GM18511 (cell line): ENCODE data around the gene IDH1.
"Not testable (repeated sequence)": the region's sequence is repeated elsewhere in the genome, so short reads cannot be mapped to it uniquely, and the experiment has no call there.

ENCODE experiments used
- ATAC-seq: cut with Tn5 transposase; IDR thresholded peaks from one replicate; pipeline ENCODE4 v1.9.1; 2021; ENCODE audit warnings: mild to moderate bottlenecking, moderate library complexity; ENCODE audit not compliant: unreplicated experiment

Gene IDH1

GRCh38 chr2:208256849-208257813, 2.3 kb upstream of the IDH1 start:
- not testable (repeated sequence) for ATAC-seq

DNA sequence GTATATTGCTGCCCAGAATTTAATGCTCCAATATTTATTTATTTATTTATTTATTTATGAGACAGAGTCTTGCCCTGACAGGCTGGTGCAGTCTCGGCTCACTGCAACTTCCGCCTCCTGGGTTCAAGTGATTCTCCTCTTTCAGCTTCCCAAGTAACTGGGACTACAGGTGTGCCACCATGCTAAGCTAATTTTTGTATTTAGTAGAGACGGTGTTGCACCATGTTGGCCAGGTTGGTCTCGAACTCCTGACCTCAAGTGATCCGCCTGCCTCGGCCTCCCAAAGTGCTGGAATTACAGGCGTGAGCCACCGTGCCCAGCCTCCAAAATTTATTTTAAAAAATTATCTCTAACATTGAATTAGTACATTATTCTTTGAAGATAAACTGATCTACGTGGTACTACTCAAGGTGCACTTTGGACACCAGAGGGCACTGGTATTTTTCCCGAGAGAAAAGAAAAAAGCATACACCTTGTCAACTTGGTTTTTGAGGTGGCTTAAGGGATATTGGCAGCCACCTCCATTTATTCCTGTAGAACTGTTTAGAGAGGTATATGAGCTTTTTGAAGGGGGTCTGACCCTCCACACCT, 1.4 kb upstream of the IDH1 start:
- no peak for ATAC-seq

GRCh38 chr2:208255557-208256106, 761 bp upstream of the IDH1 start:
- peak; percentile 24 for ATAC-seq

GRCh38 chr2:208254118-208254870, 577 bp downstream of the IDH1 start:
- peak; percentile 78 for ATAC-seq

GRCh38 chr2:208253600-208254117, 1.2 kb downstream of the IDH1 start:
- no peak for ATAC-seq

DNA sequence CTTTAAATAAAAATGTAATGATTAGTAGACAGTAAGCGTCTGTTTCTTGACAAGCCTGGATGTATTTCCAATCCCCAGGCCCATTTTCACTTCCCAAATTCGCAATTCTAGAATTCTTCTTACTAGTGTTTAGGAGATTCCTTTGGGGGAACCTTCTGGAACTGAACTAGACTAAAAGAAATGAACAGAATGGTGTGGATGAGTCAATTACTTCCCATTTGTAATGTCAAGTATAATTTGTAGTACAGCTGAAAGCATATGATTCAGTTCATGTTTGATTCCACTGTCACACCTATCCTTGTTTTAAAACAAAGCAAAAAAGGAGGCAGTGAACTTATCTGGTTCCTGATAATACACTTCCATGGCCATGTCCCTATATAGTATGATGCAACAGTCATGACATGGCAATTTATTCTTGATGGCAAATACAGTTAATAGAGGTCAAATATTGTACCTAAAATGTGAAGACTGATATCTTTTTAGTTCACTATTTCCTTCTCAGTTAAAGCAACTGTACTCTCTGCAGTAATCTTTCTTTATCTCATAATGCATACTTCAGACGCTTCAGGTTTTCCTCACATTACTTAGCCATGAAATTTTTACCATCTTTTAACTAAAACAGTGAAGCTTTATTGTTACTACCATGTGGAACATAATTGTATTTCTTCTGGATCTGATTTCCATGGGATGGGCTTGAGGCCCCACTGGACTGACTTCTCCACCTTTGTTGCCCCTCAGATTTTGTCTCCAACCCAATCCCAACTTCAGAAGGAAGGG, 2.0 kb downstream of the IDH1 start:
- no peak for ATAC-seq

DNA sequence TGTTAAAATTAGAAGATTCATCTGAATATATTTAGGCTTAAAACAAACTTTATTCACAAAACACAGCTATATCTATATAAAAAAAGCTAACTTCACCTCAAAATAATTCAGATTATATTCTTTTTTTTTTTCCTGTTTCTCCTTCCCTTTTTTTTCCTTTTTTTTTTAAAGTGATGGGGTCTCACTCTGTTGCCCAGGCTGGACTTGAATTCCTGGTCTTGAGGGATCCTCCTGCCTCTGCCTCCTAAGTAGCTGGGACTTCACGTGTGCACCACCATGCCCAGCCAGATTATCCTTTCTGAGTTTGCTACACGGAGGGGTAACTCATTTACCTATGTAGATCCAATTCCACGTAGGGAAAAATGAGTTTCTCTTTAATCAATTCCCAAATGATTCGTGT, 3.8 kb downstream of the IDH1 start:
- ATAC-seq: no peak

GRCh38 chr2:208250388-208250787, 4.5 kb downstream of the IDH1 start:
- ATAC-seq: no peak

GRCh38 chr2:208249296-208249695, 5.6 kb downstream of the IDH1 start:
- ATAC-seq: no peak

GRCh38 chr2:208248601-208249000, 6.3 kb downstream of the IDH1 start:
- no peak for ATAC-seq

- ATAC-seq: no peak
These were observed 9.1 kb downstream of the IDH1 start for GRCh38 chr2:208245746-208246145.

GRCh38 chr2:208244422-208244821, 10.4 kb downstream of the IDH1 start:
- no peak for ATAC-seq

DNA sequence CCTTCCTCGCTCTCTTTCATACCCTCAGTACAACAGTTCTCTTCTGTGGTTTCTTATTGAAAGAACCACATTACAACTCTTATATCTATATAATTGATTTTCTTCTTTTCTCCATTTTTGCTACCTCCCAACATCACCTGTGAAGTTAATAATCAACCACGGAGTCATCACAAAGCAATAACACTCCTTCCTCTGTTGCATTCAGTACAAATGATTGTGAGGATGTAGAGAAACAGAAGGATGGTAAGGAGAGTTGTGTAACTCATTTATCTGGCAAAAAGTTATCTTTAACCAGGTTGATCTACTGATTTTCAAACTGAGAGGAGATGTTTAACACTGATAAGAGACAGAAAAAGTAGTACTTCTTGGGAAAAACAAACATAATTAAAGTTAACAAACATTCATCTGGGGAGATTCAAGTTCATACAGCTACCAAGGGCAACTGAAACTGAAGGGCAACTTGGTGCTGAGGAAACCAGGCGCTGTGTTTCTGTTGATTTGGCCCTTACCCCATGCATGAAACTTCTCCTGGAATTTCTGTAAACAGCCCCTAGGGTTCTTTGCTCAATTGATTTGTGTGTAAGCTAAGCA, 14.2 kb downstream of the IDH1 start:
- no peak for ATAC-seq

DNA sequence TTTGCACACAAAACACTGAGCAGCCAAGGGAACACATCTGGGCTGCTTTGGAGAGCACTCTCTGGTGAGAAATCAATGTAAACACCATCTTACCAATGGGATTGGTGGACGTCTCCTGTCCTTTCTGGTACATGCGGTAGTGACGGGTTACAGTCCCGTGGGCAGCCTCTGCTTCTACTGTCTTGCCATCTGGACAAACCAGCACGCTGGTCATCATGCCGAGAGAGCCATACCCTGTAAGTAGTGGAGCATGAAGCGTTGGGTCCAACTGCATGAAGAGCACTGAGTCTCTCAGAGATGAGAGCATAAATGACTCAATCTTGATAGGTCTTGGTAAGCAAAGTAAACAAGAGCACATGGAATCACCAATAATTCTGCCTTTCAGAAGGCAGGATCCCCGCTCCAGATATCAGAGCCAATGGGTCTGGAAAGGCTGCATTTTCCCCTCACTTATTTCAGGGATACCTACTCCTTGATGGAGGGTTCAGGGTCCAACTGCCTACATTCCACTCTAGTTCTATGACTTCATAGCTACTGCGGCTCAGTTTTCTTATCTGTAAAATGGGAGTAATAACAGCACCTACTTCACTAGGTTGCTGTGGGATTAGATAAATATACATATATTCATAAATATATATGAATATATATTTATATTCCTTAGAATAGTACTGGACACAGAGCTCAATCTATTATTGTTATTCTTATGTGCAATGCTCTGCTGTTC, 14.9 kb downstream of the IDH1 start:
- ATAC-seq: no peak

DNA sequence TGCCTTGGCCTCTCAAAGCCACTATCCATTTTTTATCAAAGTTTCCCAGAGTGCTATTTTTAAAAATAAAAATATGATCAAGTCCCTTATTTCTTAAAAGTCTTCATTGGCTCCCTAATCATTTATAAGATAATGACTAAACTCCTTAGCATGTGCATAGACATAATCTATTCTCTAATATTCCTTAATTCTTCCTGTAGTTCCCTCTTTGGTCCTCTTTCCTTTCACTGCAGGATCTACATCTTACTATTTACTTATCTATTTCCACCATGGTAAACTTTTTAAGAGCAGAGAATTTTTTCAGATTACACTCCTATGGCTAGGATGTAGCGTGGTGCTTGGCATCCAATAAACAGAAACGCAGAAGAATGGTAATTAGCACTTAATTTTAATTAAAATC, 19.0 kb downstream of the IDH1 start:
- ATAC-seq: no peak

DNA sequence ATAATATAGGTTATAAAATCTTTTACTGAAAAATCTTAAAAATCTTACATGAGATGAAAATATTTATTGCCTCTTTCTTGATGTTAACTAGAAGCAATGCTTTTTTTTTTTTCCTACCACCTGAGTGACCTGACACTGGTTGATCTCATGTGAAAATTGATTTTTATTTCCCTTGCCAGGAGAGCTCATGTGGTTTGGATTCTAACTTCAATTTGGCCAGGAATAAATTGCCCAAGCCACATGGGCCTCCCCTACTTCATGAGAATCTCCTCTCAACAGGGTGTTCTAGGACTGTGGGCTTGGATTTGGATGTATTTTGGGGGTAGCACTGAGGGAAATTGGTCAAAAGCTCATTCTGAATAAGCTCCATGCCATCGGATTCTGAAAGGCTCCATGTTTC, 20.1 kb downstream of the IDH1 start:
- no peak for ATAC-seq

GRCh38 chr2:208228476-208228875, 26.4 kb downstream of the IDH1 start:
- no peak for ATAC-seq

GRCh38 chr2:208227581-208228232, 27.2 kb downstream of the IDH1 start:
- ATAC-seq: no peak

- no peak for ATAC-seq
These were observed 30.1 kb downstream of the IDH1 start for GRCh38 chr2:208224802-208225201.
